Iris pigment epithelial cell (primary cell): ENCODE results near the gene NEFH.
"Not testable (repeated sequence)": the region's sequence is repeated elsewhere in the genome, so short reads cannot be mapped to it uniquely, and the experiment has no call there.

Source experiments
- DNase-seq: peaks from one replicate; pipeline ENCODE4 v3.0.0-alpha.2; 2011; ENCODE audit warnings: low read depth

The NEFH gene, protein sequence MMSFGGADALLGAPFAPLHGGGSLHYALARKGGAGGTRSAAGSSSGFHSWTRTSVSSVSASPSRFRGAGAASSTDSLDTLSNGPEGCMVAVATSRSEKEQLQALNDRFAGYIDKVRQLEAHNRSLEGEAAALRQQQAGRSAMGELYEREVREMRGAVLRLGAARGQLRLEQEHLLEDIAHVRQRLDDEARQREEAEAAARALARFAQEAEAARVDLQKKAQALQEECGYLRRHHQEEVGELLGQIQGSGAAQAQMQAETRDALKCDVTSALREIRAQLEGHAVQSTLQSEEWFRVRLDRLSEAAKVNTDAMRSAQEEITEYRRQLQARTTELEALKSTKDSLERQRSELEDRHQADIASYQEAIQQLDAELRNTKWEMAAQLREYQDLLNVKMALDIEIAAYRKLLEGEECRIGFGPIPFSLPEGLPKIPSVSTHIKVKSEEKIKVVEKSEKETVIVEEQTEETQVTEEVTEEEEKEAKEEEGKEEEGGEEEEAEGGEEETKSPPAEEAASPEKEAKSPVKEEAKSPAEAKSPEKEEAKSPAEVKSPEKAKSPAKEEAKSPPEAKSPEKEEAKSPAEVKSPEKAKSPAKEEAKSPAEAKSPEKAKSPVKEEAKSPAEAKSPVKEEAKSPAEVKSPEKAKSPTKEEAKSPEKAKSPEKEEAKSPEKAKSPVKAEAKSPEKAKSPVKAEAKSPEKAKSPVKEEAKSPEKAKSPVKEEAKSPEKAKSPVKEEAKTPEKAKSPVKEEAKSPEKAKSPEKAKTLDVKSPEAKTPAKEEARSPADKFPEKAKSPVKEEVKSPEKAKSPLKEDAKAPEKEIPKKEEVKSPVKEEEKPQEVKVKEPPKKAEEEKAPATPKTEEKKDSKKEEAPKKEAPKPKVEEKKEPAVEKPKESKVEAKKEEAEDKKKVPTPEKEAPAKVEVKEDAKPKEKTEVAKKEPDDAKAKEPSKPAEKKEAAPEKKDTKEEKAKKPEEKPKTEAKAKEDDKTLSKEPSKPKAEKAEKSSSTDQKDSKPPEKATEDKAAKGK

DNA sequence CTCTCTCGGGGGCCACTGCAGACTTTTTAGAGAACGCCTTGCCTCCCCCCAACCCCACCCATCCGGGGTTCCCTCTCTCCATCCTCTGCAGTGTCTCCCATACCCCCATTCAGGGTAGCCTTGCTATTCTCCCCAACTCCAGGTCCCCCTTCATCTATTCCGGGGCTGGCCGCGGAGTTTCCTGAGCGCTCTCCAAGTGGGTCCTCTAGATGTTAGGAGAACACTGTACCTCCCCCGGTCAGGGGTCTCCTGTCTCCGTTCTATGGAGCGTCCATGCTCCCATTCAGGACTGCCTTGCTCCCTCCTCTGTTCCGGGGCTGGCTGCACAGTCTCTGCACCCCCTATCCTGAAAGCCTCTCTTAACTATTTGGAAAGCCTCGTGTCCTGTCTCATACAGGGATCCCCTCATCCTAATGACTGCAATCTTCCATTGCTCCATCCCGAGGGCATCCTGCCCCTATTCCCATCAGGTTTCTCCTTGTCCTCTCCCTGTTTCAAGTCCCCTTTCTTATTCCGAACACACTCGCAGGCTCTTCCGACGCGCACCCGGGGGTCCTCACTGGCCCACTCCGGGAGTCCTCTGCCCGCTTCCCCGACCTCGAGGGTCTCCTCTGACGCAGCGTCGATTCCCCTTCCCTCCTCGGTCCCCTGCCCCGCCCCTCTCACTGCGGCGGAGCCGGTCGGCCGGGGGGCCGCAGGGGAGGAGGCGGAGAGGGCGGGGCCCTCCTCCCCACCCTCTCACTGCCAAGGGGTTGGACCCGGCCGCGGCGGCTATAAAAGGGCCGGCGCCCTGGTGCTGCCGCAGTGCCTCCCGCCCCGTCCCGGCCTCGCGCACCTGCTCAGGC, at the start of gene NEFH:
Gene NEFH (plus strand): TSS at position 802 of the 845 bp plus-strand sequence. CDS start 45 bp downstream, outside the sequence.
- no peak for DNase-seq

DNA sequence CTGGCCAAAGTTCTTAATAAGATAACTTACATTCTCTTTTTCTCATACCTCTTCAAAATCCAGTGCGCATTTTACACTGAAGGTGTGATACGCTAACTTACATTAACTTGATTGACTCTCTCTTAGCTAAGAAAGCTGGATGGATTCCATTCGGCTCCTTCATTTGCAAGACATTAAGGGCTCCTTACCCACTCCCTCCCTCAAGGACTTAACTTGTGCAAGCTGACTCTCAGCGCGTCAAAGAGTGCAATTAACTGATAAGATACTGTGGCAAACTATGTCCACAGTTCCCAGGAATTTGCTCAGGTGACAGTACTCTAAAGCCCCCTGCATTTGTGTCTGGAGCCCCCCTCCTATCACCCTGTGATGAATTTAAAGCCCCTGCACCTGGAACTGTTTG, 48.0 kb upstream of the NEFH start:
- no peak for DNase-seq

DNA sequence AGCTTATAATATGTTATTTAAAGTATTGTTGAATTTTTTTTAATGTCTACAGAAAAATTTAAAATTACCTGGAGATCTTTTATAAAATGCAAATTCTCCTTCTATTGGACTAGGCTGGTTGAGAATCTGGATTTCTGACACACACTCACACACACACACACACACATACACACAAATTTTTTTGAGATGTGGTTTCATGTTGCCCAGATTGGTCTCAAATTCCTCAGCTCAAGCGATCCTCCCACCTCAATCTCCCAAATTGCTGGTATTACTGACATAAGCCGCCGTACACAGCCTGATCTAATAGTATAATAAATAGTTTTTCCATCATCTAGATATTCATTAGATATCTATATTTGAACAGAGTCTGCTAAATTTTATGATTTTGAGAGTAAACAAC, 46.2 kb upstream of the NEFH start:
- no peak for DNase-seq

DNA sequence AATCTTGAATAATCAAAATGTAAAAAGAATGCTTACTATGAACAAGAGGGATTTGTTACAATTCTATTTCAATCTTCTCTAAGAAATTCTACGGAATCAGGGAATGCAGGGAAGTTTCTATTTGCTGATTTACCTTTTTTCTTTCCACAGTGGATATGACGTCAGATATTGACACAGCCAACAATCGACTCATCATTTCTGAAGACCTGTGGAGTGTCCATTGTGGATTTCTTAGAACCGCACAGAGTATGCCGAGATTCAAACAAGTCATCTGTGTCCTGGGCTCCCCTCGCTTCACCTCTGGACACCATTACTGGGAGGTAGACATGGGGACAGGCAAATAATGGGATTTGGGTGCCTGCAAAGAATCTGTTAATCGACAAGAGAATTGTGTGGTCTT, 45.7 kb upstream of the NEFH start:
- DNase-seq: no peak

DNA sequence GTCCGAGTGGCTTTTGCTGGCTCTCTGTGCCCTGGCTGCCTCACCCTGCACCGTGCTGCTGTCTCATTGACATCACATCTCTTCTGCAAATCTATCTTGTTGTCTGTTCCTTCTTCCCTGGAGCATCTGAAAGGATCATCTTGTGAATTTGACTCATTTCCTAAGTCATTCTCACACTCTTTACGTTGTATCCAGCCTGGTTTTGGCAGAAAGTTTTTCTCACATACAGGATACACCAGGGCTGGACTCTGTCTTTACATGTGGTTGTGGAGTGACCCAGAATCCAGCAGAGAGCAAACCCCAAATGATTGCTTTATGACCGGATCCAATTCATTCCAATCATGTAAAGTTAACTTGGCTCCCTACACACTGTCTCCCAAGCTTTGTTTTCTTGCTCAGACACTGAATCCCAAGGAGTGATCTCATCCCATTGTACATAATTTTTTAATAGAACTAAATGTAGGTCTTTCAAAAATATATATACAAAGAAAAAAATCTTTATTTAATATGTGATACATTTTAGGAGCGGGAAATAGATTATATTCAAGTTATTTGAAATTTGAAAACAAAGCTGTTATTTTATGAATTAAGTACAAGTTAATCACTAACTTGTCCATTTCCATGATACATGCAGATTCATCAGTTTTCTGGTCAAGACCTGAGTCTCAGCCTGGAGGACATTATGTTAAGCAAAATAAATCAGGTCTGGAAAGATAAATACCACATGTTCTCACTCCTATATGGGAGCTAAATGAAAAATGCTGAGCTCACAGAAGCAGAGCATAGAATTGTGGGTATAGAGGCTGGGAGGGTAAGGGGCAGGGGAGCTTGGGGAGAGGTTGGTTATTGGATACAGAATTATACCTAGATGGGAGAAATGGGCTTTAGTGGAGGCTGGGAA, 44.5 kb upstream of the NEFH start:
- no peak for DNase-seq

DNA sequence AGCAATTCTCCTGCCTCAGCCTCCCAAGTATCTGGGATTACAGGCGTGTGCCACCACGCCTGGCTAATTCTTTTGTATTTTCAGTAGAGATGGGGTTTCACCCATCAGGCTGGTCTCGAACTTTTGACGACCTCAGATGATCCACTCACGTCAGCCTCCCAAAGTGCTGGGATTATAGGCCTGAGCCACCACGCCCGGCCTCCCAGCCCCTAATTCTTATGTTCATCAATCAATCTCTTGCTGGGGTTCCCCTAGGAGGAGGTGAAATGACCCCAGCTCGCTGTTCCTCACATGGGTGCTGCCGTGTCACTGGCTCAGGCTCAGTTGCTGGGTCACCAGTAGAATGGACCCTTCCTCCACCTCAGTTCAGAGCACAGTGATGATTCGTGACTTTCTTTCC, 41.7 kb upstream of the NEFH start, which contains the start of gene RFPL1:
Gene RFPL1 (plus strand): TSS at position 301 of the 400 bp plus-strand sequence.
- not testable (repeated sequence) for DNase-seq

DNA sequence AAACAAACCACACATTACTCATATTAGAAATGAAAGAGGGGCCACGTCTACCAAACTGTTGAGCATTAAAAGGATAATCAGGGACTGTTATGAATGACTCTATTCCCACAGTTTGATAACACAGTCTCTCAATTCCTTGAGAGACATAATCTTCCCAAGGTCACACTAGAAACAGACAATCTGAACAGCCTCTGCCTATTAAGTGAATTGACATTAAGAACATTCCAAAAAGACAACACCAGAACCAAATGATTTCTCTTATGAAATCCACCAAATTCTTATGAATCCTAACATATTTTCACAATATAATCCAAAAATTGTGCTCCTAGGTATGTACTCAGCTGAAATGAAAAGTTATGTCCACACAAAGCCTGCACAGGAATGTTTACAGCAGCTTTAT, 37.0 kb upstream of the NEFH start:
- DNase-seq: peak; percentile 10

DNA sequence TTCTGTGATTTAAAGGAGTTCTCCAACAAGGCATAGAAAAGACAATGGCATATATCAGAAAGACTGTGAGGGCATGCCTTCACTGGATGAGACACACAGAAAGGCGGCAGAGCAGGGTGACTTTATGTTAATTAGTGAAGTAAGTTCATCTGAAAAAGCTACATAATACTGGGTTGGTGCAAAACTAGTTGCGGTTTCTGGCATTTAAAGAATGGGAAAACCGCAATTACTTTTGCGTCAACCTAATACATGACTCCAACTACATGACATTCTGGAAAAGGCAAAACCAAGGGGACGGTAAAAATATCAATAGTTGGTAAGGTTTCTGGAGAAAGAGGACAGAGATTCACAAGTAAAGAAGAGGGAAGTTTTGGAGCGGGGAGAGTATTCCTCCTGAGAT, 36.6 kb upstream of the NEFH start:
- DNase-seq: no peak

DNA sequence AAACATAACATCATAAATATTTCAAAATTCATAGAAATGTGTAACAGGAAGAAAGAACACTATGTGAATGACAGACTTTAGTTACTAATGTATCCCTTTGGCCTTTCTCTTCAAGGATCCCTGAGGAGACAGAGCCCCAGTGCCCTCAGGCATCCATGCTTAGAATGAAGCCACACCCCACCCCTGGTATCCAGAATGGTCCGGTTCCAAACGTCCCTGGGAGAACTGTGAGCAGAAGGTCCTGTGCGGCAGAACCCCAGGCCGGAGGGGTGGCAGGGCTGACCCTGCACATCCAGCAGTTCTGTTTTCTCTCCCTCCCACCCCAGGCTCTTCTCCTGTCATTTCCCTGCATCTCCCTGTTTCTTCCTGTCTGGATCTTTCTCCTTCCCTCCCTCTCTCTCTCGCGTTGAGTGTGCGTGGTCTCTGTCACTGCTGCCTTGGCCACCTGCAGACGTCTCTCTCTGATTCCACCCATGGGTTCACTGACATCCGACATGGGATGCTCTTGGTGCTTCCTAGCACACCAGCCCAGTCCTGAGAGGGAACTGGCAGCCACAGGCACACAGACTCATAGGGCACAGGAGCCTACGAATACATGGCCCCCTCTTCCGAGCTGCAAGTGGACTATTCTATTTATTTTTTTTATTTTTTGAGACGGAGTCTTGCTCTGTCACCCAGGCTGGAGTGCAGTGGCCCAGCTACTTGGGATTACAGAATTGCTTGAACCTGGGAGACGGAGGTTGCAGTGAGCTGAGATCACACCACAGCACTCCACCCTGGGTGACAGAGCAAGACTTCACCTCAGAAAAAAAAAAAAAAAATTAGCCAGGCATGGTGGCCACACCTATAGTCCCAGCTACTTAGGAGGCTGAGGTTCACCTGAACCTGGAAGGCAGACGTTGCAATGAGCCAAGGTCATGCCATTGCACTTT, 35.9 kb upstream of the NEFH start:
- no peak for DNase-seq

DNA sequence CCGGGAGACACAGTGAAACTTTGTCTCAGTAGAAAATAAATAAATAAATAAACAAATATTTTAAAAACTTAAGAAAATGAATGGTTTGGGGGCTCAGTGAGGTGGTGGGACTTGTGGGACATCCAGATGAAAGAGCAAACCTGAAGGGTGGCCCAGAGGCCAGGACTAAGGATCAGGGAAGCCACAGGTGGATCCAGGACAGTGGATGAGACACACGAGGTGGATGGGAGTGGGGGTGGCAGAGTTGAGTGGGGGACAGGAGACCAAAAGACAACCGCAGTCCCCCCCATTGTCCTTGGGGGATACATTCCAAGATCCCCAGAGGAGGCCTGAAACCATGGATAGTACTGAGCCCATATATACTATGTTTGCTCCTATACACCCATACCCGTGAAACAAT, 34.5 kb upstream of the NEFH start:
- DNase-seq: no peak

DNA sequence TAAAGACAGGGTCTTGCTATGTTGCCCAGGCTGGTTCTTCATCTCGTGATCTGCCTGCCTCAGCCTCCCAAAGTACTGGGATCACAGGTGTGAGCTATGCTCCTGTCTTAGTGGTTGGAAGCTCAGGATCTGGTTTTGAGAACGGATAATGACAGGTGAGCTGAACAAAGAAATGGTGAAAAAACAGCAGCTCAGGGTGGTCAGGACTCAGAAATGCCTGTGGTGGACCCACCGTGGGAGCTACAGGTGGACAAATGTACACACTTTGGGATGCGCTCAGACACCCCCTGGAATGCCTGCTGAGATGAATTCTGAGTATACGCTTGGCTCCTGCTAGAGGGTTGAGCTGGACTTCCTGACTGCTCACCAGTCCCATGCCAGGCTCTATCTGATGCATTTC, 32.1 kb upstream of the NEFH start:
- DNase-seq: no peak

DNA sequence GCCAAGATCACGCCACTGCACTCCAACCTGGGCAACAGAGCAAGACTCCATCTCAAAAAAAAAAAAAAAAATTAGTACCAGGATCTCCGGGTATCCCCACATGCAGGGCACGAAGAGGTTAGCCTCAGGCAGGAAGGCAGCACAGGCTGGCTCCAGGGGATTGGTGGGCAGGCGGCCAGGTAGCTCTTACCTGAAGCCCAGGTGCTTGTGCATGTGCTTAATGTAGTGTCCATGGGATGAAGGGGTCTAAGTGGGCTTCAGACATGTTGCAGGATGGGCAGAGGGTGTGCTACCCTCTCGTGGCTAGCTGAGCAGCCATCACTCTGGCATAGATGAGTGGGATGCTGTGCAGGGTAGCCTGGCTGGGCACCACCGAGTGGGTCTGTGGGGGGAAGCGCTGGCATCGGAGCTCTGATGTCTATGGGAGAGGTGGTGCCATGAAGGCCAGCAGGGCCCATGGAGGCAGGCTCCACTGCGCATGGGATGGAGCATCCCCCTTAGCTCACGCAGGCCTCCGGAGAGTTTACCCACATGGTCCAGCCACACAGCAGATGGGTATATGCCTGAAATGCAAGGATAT, 30.6 kb upstream of the NEFH start:
- no peak for DNase-seq

DNA sequence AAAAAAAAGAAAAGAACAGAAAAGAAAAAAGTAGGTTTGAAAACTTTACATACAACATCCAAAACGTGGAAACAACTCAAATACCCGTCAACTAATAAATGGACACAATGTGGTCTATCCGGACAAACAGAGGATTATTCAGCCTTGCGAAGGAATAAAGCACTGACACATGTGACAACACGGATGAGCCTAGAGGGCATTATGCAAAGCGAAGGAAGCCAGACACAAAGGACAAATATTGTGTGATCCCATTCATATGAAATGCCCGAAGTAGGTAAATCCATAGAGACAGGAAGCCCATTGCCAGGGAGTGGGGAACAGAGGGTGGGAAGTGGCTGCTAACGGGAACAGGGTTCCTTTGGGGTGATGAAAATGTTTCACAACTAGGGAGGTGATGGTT, 29.8 kb upstream of the NEFH start:
- no peak for DNase-seq

DNA sequence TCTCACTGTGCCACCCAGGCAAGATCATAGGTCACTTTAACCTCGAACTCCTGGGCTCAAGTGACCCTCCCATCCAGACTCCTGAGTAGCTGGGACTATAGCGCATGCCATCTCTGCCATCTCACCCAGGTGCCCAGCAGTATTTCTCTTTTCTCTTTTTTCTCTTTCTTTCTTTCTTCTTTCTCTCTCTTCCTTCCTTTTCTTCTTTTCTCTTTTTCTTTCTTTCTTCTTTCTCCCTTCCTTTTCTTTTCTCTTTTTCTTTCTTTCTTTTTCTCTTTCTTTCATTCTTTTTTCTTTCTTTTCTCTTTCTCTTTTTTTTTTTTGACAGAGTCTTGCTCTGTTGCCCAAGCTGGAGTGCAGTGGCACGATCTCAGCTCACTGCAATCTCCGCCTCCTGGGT, 28.2 kb upstream of the NEFH start:
- no peak for DNase-seq

DNA sequence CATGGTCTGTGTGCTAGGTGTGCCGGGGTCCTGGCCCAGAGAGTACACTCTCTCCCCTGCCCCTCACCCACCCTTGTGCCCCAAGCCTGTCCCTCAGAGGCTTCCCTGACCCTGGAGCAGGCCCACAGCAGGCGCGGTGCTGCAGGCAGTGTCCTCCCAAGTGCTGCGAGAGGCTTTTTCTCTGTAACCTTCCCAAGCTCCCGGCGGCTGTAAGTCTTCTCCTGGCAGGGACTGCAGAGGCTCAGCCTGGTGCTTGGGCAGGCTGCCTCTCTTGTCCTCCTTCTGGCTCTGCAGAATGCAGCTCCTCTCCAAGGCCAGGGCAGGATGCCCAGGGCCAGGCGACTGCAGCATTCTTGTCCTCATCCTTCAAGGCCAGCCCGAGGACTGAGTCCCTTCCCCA, 25.7 kb upstream of the NEFH start:
- DNase-seq: no peak

DNA sequence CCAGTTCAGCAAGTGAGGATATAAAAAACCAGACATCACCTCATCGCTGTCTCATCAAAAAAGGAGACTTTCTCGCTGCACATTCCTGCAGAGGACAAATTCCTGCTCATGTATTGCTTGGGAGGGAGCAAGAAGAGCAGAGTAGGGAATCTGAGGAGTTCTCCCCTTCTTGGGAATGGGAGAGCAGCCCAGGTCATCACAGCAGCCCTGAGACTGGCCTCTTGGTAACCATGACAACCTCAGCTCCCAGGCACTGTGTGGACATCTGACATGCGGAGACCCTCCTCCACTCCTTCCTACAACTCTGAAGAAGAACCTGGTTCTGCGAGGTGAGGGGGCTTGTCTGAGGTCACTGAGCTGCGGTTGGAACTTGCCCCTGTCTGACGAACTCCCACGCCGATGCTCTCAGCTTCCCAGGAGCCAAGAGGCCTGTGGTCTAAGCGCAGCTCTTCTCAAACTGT, 23.8 kb upstream of the NEFH start:
- peak; percentile 70 for DNase-seq

DNA sequence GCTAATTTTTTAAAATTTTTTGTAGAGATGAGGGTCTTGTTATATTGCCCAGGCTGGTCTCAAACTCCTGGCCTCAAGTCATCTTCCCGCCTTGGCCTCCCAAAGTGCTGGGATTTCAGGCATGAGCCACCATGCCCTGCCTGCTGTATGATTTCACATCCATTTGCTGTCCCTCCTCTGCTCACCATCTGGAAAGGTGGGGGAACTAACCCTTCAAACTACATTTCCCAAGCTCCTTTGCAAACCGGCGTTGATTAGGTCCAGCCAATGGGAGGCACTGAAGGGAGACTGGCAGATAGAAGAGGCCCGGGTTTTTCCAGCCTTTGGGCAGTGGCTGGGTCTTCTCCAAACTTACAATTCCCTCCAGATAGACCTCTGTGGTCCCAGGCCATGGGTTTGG, 22.3 kb upstream of the NEFH start:
- DNase-seq: peak; percentile 66

DNA sequence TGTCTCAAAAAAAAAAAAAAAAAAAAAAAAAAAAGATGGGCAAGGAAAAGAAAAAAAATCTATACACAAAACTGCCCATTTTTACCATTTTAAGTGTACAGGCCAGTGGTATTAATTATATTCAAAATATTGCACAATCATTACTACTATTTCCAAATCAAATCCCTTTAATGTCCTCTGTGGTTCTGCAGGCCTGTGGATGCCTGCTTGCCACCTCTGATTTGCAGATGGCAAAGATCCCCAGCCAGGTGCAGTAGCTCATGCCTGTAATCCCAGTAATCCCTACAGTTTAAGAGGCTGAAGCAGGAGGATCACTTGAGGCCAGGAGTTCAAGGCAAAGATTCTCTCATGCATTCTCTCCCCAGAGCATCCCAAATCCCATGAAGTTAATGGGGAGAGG, 21.5 kb upstream of the NEFH start:
- no peak for DNase-seq

DNA sequence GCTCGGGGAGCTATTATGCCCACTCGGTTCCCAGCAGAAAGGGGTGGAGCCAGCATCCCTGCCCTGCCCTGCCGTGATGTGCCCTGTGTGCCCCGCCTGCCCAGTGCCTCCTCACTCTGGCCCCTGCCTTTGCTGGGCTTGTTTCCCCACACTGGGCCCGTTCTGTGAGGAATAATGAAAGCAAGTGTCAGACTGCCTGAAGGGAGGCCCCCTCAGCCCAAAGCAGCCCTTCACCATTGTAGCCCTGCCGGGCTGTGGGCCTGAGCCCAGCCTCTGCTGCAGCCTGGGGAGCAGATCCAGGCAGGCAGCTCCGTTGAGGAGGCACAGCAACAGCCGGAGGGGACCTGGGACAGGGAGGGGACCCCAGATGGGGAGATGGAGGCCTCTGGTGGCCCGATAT, 20.2 kb upstream of the NEFH start:
- DNase-seq: no peak
